Large intestine (tissue), 3 donors: ENCODE measurements around the gene DBNDD1. TPM values are rescaled to one million over a fixed set of nuclear protein-coding genes. Genes with fewer than 3 reads are reported as not detected.

Source experiments
- DNase-seq, 2 donors: peaks; one replicate each; pipeline versions ENCODE4 v3.0.0 to v3.0.0-alpha.2; 2013
- H3K27ac ChIP-seq: one replicate; pipeline ENCODE4 v1.5.1; 2013; ENCODE audit warnings: low read length
- H3K27me3 ChIP-seq: 2 replicates; pipeline ENCODE4 v1.6.1; 2013; ENCODE audit warnings: low read length; ENCODE audit not compliant: control insufficient read depth, insufficient read depth
- H3K36me3 ChIP-seq: 2 replicates; pipeline ENCODE4 v1.6.1; 2013; ENCODE audit warnings: low read length; ENCODE audit not compliant: control insufficient read depth, insufficient read depth
- H3K4me1 ChIP-seq: one replicate; pipeline ENCODE4 v1.6.1; 2013; ENCODE audit warnings: low read length; ENCODE audit not compliant: control insufficient read depth, insufficient read depth
- H3K4me3 ChIP-seq: one replicate; pipeline ENCODE4 v1.5.1; 2013; ENCODE audit warnings: low read length
- H3K9me3 ChIP-seq: one replicate; pipeline ENCODE4 v1.6.1; 2013; ENCODE audit warnings: mild to moderate bottlenecking, low read depth, low read length, moderate library complexity; ENCODE audit not compliant: control insufficient read depth
- WGBS: methylation state at CpG from one replicate; pipeline ENCODE4 v1.1.5; 2013; ENCODE audit warnings: low lambda C conversion rate; ENCODE audit not compliant: insufficient coverage; 5-methylcytosine and 5-hydroxymethylcytosine counted together
- polyA plus RNA-seq: library from polyadenylated mRNA; unstranded; fragments of 120-200 nt; gene quantifications from one replicate; pipeline ENCODE4 v1.2.1, GENCODE V29; 2013

DBNDD1 gene
- polyA plus RNA-seq, 1 donor: 9.5 TPM

DNA sequence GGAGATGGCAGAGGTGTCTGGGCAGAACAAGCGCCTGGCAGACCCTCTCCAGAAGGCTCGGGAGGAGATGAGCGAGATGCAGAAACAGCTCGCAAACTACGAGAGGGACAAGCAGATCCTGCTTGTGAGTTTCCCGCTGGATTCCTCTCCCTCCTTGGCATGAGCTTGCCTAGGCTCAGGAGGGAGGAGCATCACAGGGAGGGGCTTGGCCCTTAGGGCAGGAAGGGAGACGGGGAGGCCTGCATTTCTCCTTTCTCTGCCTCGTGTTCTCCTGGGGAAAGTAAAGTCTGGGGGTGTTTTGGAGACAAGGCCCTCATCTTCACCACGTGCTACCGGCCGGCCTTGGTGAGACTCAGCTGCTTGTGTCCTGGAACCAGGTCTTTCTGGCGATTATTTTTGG lies 18.0 kb upstream of the DBNDD1 start:
- Histone ChIP-seq H3K36me3 (peaks cover 84% of the 10 kb centered on the region), H3K27ac (no peak overlapping the region), H3K9me3 (no peaks in the 10 kb centered on the region), H3K4me1 (no peaks in the 10 kb centered on the region), H3K27me3 (no peaks in the 10 kb centered on the region), H3K4me3 (no peak overlapping the region)
- no peak for DNase-seq
- WGBS: no CpG with 5 or more reads among the region's 12 CpGs

DNA sequence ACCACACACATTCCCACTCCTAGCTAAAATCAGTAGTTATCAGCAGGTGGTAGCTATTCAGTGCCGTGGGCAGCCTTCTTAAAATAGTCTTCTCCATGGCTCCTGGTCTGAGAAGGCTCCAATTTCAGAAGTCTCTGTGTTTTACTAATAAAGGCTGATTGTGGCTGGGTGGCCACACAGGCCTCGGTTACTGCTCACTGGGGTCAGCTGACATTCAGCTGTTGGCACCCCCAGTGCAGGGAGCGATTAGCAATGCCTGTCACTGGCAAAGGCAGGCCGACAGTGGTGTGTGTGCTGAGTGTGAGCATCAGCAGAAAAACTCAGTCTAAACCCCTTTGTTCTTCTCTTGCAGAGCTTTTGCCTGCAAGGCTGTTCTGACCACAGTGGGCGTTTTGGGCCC lies 16.6 kb upstream of the DBNDD1 start:
- no peak for DNase-seq
- no peaks in the 10 kb centered on the region for H3K9me3 ChIP-seq
- H3K4me1 ChIP-seq: no peaks in the 10 kb centered on the region
- 100% methylated on average over 1 of the region's 5 CpGs for WGBS
- H3K4me3 ChIP-seq: no peak overlapping the region
- peaks cover 83% of the 10 kb centered on the region for H3K36me3 ChIP-seq
- H3K27ac ChIP-seq: no peak overlapping the region
- no peaks in the 10 kb centered on the region for H3K27me3 ChIP-seq

DNA sequence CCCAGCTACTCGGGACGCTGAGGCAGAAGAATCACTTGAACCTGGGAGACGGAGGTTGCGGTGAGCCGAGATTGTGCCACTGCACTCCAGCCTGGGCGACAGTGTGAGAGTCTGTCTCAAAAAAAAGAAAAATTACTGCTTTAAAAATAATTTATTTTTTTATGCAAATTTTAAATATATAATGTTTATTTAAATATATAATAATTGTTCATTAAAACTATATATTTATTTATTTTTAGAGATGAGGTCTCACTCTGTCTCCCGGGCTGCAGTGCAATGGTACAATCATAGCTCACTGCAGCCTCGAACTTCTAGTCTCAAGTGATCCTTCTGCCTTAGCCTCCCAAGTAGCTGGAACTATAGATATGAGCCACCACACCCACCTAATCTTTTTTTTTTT lies 15.2 kb upstream of the DBNDD1 start:
- WGBS: no CpG with 5 or more reads among the region's 8 CpGs
- Histone ChIP-seq H3K27me3 (no peaks in the 10 kb centered on the region), H3K27ac (no peak overlapping the region), H3K4me3 (no peak overlapping the region), H3K9me3 (no peaks in the 10 kb centered on the region), H3K4me1 (no peaks in the 10 kb centered on the region), H3K36me3 (peaks cover 72% of the 10 kb centered on the region)
- no peak for DNase-seq

DNA sequence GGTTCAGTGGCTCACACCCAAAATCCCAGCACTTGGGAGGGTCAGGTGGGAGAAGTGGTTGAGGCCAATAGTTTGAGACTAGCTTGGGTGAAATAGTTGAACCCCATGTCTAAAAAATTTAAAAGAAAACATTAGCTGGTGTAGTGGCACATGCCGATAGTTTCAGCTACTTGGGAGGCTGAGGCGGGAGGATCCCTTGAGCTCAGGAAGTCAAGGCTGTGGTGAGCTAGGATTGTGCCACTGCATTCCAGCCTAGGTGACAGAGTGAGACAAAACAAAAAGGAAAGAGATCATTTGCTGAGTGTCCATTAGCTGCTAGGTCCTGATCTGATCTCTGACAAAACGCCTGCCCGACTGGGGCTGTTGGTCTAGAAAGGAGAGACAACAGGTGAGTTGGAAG lies 14.1 kb upstream of the DBNDD1 start:
- no peak overlapping the region for H3K27ac ChIP-seq
- no peaks in the 10 kb centered on the region for H3K27me3 ChIP-seq
- H3K36me3 ChIP-seq: peaks cover 74% of the 10 kb centered on the region

DNA sequence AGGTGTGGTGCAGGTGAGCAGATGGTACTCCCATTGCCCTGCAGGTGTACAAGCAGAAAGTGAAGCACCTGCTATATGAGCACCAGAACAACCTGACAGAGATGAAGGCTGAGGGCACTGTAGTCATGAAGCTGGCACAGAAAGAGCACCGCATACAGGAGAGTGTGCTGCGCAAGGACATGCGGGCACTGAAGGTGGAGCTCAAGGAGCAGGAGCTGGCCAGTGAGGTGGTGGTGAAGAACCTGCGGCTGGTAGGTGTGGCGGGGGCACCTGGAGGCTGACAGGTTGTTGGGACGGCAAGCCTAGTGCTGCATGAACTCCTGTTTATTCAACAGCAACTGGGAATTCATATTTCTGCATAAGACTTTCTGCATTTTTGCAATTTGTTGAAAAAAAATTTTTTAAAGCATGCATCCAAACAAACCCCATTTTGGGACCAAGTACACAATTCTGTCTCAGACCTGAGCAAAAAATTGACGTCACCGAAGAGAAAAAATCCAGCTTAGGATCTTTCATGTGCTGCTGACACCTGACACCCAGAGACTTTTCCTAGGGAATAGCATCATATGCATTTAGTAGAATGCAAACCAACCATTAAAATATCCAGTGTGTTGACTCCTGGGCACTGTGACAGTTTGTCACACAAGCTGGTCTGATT lies 13.5 kb upstream of the DBNDD1 start:
- no peaks in the 10 kb centered on the region for H3K4me1 ChIP-seq
- no CpG with 5 or more reads among the region's 8 CpGs for WGBS
- H3K27me3 ChIP-seq: no peaks in the 10 kb centered on the region
- no peaks in the 10 kb centered on the region for H3K9me3 ChIP-seq
- no peak overlapping the region for H3K27ac ChIP-seq
- H3K4me3 ChIP-seq: no peak overlapping the region
- H3K36me3 ChIP-seq: peaks cover 68% of the 10 kb centered on the region
- DNase-seq: no peak

More for the DNA sequence above, 14.1 kb upstream of the DBNDD1 start:
- no CpG with 5 or more reads among the region's 4 CpGs for WGBS
- Histone ChIP-seq H3K4me3 (no peak overlapping the region), H3K9me3 (no peaks in the 10 kb centered on the region), H3K4me1 (no peaks in the 10 kb centered on the region)
- no peak for DNase-seq

DNA sequence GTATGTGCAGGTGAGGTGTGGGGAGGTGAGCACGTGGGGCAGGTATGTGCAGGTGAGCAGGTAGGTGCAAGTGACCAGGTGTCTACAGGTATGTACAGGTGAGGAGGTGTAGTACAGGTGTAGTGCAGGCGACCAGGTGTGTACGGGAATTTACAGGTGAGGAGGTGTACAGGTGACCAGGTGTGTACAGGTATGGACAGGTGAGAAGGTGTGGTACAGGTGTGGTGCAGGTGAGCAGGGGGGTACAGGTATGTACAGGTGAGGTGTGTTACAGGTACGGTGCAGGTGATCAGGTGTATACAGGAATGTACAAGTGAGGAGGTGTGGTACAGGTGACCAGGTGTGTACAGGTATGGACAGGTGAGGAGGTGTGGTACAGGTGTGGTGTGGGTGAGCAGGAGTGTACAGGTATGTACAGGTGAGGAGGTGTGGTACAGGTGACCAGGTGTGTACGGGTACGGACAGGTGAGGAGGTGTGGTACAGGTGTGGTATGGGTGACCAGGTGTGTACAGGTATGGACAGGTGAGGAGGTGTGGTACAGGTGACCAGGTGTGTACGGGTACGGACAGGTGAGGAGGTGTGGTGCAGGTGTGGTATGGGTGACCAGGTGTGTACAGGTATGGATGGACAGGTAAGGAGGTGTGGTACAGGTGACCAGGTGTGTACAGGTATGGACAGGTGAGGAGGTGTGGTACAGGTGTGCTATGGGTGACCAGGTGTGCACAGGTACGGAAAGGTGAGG lies 12.8 kb upstream of the DBNDD1 start:
- no peak overlapping the region for H3K27ac ChIP-seq

DNA sequence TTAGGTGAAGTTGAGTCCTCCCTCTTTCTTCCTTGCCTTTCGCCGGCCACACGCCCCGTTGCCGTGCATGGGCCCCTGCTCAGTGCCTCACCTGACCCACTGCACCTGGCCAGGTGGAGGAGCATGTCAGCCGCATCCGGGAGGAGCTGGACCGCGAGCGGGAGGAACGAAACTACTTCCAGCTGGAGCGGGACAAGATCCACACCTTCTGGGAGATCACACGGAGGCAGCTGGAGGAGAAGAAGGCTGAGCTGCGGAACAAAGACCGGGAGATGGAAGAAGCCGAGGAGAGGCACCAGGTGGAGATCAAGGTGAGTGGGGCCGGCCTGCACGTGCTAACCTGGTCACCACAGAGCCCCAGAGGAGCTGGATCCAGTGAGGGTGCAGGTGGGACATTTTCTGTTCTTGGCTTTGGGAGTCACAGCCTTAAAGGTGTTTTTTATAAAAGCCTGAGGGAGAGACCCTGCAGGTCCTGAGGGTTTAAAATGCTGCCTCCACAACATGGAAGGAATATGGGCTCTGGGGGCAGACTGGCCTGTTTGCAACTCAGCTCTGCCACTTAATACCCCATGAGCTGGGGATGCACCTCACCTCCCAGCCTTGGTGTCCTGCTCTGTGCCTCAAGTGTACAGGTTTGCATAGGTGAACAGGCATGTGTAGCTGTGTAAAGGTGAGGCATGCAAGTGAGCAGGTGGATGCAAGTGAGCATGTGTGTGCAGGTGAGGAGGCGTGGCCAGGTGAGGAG lies 12.1 kb upstream of the DBNDD1 start:
- H3K4me3 ChIP-seq: no peak overlapping the region
- H3K27me3 ChIP-seq: no peaks in the 10 kb centered on the region
- 83% methylated on average over 2 of the region's 19 CpGs for WGBS
- DNase-seq: no peak
- no peaks in the 10 kb centered on the region for H3K4me1 ChIP-seq
- H3K36me3 ChIP-seq: peaks cover 57% of the 10 kb centered on the region
- no peak overlapping the region for H3K27ac ChIP-seq
- no peaks in the 10 kb centered on the region for H3K9me3 ChIP-seq

More for the DNA sequence above, 12.8 kb upstream of the DBNDD1 start:
- Histone ChIP-seq H3K4me1 (no peaks in the 10 kb centered on the region), H3K4me3 (no peak overlapping the region), H3K36me3 (peaks cover 64% of the 10 kb centered on the region), H3K27me3 (no peaks in the 10 kb centered on the region), H3K9me3 (no peaks in the 10 kb centered on the region)
- no peak for DNase-seq
- WGBS: 90% methylated on average over 6 of the region's 9 CpGs

DNA sequence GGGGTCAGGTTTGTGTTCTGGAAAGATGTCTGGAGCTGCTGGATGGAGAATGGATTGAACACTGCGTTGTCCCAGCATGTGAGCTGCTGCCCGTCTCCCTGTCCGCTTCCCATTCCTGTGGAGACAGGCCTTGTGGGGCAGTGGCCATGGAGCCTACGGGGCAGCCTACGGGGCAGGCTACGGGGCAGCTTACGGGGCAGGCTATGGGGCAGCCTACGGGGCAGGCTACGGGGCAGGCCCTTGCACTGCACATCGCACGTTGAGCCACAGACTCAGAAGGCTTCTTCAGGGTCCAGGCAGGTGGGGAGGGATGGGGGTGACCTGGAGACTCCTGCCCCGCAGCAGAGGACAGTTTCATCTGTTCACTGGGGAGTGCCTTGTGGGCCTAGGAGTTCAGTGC lies 9.7 kb upstream of the DBNDD1 start:
- Histone ChIP-seq H3K27me3 (no peaks in the 10 kb centered on the region), H3K9me3 (no peaks in the 10 kb centered on the region), H3K36me3 (peaks cover 42% of the 10 kb centered on the region), H3K27ac (no peak overlapping the region), H3K4me3 (no peak overlapping the region), H3K4me1 (no peaks in the 10 kb centered on the region)
- DNase-seq: no peak
- no CpG with 5 or more reads among the region's 12 CpGs for WGBS

DNA sequence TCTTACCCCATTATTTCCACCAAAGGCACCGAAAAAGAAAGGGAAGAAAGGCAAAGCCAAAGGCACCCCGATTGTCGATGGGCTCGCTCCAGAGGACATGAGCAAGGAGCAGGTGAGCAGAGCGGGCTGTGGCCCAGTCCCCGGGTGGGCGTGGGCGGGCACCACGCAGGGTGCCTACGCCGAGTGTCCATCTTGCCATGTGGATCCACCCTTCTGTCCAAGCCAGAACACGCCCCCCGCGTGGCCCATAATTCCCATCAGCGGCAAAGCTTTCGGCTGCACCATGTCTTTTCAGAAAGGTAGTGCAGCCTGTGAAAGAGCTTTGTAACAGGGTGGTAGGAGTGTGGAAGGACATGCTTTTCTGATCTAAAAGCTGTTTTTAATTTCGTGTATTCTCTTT lies 8.4 kb upstream of the DBNDD1 start:
- Histone ChIP-seq H3K4me3 (no peak overlapping the region), H3K36me3 (peaks cover 28% of the 10 kb centered on the region), H3K27ac (no peak overlapping the region), H3K9me3 (no peaks in the 10 kb centered on the region), H3K27me3 (no peaks in the 10 kb centered on the region), H3K4me1 (peaks cover 5% of the 10 kb centered on the region)
- 90% methylated on average over 1 of the region's 17 CpGs for WGBS
- no peak for DNase-seq

DNA sequence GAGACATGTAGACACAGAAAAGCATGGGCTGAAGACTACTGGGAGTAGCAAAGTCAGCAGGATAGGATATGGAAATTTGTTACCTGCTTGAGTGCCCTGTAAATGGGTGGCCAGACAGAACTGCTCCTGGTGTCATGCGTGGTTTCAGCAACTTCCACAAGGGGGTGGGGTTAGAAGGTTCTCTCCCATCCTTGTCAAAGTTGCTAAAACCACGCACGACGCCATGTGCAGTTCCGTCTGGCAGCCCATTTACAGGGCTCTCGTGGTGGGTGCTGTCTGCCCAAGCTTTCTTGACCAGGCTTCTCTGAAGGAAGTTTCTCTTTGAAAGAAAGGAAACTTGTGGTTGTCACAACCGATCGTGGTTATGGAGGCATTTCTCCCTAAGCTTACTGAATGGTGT lies 6.9 kb upstream of the DBNDD1 start:
- WGBS: no CpG with 5 or more reads among the region's 8 CpGs
- Histone ChIP-seq H3K27me3 (no peaks in the 10 kb centered on the region), H3K4me1 (peaks cover 15% of the 10 kb centered on the region), H3K4me3 (no peak overlapping the region), H3K36me3 (peaks cover 15% of the 10 kb centered on the region), H3K27ac (no peak overlapping the region), H3K9me3 (no peaks in the 10 kb centered on the region)
- no peak for DNase-seq
